OCI-LY7 (cell line): ENCODE results near the gene ILKAP.

Source experiments
- EZH2phosphoT487 ChIP-seq: fragments of 200-600 bp; sonication (generic); IDR thresholded peaks from 2 replicates; pipeline ENCODE4 v1.6.1; 2018; ENCODE audit warnings: low read depth, borderline replicate concordance, mild to moderate bottlenecking, mixed run types, antibody characterized with exemption, low read length, moderate library complexity, mixed read lengths
- TF ChIP-seq, protein P1 (sequence below): fragments of 200-600 bp; sonication (generic); conservative IDR thresholded peaks from 2 replicates; pipeline ENCODE4 v1.5.1; 2014; ENCODE audit warnings: mild to moderate bottlenecking, antibody characterized with exemption, low read length, moderate library complexity, mixed read lengths

DNA sequence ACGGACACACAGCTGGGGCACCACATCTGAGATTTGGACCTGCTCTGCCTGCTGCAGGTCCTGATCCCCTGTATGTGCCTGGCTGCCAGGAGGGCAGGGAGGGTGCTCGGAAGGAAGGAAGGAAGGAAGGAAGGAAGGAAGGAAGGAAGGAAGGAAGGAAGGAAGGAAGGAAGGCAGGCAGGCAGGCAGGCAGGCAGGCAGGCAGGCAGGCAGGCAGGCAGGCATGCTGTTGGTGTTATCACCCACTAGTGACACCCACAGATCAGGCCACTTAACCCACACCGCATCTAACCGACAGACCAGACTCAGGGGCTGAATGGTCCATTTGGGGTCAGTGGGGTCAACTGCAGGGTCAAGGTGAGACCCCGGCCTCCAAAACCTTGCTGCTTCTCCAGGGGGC lies 59.2 kb downstream of the ILKAP start:
- TF ChIP-seq, protein P1, sequence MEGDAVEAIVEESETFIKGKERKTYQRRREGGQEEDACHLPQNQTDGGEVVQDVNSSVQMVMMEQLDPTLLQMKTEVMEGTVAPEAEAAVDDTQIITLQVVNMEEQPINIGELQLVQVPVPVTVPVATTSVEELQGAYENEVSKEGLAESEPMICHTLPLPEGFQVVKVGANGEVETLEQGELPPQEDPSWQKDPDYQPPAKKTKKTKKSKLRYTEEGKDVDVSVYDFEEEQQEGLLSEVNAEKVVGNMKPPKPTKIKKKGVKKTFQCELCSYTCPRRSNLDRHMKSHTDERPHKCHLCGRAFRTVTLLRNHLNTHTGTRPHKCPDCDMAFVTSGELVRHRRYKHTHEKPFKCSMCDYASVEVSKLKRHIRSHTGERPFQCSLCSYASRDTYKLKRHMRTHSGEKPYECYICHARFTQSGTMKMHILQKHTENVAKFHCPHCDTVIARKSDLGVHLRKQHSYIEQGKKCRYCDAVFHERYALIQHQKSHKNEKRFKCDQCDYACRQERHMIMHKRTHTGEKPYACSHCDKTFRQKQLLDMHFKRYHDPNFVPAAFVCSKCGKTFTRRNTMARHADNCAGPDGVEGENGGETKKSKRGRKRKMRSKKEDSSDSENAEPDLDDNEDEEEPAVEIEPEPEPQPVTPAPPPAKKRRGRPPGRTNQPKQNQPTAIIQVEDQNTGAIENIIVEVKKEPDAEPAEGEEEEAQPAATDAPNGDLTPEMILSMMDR, result no peak
- no peak for TF ChIP-seq EZH2phosphoT487
